GM21529 (cell line): ENCODE data around the gene NEAT1.

Experiments used
- ATAC-seq: cut with Tn5 transposase; IDR thresholded peaks from one replicate; pipeline ENCODE4 v1.9.1; 2021; ENCODE audit not compliant: unreplicated experiment

NEAT1 gene

GRCh38 chr11:65433657-65434056 is 11.1 kb downstream of the NEAT1 start:
- no peak for ATAC-seq

GRCh38 chr11:65434057-65434666 is 11.6 kb downstream of the NEAT1 start:
- no peak for ATAC-seq

GRCh38 chr11:65434667-65435410 is 12.2 kb downstream of the NEAT1 start:
- no peak for ATAC-seq

- no peak for ATAC-seq
Measured at GRCh38 chr11:65435411-65435931, 12.9 kb downstream of the NEAT1 start.

- no peak for ATAC-seq
Measured at GRCh38 chr11:65435981-65436411, 13.4 kb downstream of the NEAT1 start.

GRCh38 chr11:65436412-65437032 is 13.9 kb downstream of the NEAT1 start:
- ATAC-seq: no peak

- no peak for ATAC-seq
Measured at GRCh38 chr11:65437436-65438227, 15.0 kb downstream of the NEAT1 start.

GRCh38 chr11:65438257-65439151 is 15.9 kb downstream of the NEAT1 start:
- no peak for ATAC-seq

- no peak for ATAC-seq
Measured at GRCh38 chr11:65439331-65440181, 17.0 kb downstream of the NEAT1 start.

GRCh38 chr11:65440831-65441499 is 18.4 kb downstream of the NEAT1 start:
- peak; percentile 54 for ATAC-seq

GRCh38 chr11:65442842-65443331 is 20.3 kb downstream of the NEAT1 start:
- ATAC-seq: no peak

GRCh38 chr11:65444314-65445051 is 21.9 kb downstream of the NEAT1 start:
- no peak for ATAC-seq

GRCh38 chr11:65445101-65445603 is 22.6 kb downstream of the NEAT1 start:
- ATAC-seq: no peak

GRCh38 chr11:65445604-65446445 is 23.2 kb downstream of the NEAT1 start:
- no peak for ATAC-seq

GRCh38 chr11:65446446-65447277 is 24.1 kb downstream of the NEAT1 start:
- no peak for ATAC-seq

GRCh38 chr11:65448074-65448417 is 25.4 kb downstream of the NEAT1 start:
- no peak for ATAC-seq
